Measurements from ENCODE around the gene COL13A1.

The COL13A1 gene

GRCh38 chr10:69955897-69956740, 154.4 kb downstream of the COL13A1 start:
- no peak for DNase-seq

- DNase-seq, result no peak
These were observed 155.1 kb downstream of the COL13A1 start for GRCh38 chr10:69956741-69957230.

- DNase-seq, result no peak
These were observed 155.7 kb downstream of the COL13A1 start for GRCh38 chr10:69957241-69957885.

GRCh38 chr10:69957886-69958555, 156.3 kb downstream of the COL13A1 start:
- no peak for DNase-seq

DNA sequence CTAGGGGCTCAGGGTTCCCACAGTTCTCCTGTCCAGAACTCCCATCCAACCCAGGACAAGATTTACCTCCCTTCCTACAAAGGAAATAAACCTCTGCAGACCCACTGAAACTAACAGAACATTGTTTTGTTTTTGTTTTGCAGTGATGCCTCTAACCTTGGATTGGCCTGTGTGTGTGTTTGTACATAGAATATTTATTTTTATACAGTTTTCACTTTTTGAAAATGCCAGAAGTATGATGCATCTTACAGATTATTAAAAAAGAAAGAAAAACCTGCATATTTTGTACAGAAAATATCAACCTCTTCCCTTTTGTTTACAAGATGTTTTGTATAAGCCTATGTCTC, 156.8 kb downstream of the COL13A1 start:
- DNase-seq, result no peak

DNA sequence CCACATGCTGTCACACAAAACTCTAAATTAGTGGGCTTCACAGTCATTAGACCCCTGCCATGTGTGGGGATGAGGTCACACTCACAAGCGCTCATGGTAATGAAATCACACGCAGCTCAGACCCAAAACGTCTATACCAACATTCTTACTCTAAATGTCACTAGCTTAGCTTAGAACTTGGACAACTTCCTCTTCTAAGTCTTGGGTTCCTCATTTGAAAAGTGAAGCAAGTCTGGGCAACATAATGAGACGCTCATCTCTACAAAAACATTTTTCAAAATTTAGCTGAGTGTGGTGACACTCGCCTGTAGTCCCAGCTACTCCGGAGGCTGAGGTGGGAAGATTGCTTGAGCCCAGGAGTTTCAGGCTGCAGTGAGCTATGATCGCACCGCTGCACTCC, 158.2 kb downstream of the COL13A1 start:
- DNase-seq, result no peak

GRCh38 chr10:69960606-69960987, 158.9 kb downstream of the COL13A1 start:
- no peak for DNase-seq

- DNase-seq, result no peak
These were observed 159.5 kb downstream of the COL13A1 start for GRCh38 chr10:69960988-69961880.

DNA sequence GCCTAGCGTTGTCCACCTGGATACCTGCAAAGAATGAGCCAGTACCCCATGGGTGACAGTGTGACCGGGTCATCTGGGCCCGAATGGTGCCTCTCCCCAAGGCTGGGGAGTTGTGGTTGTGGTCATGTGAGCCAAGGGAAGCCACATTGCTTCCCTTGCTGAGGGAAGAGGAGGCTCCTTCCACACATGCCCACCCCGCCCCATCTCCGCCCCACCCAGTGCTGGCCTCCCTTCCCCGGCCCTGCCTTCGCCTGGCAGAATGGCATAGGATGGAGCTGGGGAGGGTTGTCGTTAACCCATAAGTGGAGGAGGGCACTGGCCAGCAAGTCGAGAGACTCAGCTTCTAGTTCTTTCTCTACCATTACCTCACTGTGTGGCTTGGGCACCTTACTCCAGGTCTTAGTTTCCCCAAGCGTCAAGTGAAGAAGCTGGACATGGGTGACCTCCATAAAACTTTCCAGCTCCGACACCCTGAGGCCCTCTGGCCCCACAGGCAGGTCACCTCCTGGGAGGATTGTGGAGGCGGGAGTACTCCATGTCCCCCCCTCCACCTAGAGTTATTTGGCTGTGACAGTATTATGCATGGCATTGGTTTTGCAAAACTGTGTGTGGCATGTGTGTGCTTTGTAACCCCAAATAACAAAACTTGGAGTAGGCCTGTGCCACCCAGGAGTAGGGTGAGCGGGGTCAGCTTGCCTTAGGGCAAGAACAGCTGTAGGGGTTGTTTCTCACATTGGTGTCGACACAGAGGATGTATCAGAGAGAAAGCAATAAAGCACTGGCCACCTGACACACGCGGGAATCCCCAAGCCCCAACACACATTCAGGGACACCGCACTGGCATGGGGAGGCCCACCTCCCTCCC, 160.4 kb downstream of the COL13A1 start:
- DNase-seq, result no peak

DNA sequence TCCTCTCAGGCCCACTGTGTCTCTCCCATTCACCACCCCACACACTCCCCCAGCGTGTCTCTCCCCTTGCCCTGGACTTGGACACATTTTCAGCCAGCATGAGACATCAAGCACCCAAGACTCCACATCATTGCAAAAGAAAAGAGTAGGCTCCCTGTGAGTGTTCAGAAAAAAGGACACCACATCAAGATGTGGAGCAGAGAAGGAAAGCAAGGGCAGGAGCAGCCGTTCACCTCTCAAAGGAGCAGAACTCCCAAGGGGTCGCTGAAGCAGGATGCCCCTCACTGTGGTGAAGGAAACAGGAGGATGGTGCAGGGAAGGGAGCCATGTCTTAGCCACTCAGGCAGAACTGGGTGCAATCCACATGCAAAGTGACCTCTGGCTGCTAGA, 161.0 kb downstream of the COL13A1 start:
- DNase-seq, result no peak

DNA sequence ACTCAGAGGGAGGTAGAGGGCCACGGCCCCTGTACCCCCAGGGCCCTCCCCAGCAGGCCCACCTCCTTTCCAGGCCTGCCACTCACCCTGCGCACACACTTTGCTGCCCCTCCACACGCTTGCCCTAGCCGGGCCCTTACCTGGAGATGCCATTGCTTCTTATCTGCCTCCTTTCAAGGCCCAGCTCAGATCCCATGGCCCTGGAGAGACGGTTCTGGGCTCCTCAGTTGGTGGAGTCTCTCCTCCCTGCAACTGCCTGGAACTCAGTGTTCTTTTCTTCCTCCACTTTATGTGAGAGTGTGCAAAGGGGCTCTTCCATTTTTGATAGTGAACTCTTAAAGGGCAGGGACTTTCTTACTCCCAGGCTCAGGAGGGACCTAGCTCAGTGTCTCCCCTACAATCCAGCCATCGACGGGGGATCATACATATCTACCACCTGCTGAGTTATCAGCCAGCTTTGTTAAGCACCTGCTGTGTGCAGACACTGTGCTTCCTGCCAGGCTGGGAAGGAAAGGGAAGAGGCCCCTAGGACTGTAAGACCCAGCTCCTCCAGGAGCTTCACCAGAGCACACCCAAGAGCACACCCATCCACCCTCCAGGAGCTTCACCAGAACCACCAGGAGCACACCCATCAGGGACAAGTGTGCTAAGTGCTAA, 161.6 kb downstream of the COL13A1 start:
- no peak for DNase-seq

GRCh38 chr10:69963835-69964710, 162.4 kb downstream of the COL13A1 start:
- DNase-seq, result no peak

DNA sequence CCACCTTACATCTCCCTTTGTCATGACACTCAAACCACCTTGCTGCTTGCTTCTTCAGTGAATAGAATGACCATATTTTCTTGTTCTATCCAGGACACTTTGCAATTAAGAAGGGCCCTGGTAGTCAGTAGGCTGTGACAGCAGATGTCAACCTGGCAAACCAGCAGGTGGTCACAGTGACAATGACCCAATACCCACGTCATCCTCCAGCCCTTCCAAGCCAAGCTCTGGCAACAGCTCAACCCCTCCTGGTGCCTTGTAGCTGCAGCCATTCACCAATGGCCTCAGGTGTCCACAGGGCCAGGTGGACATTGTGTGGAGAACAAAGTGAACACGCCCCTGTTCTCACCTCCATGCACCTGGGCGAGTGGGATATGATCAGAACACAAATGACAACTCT, 163.4 kb downstream of the COL13A1 start:
- DNase-seq, result no peak

- DNase-seq, result no peak
These were observed 164.4 kb downstream of the COL13A1 start for GRCh38 chr10:69965919-69966662.

GRCh38 chr10:69968830-69969229, 167.1 kb downstream of the COL13A1 start:
- no peak for DNase-seq

- DNase-seq, result no peak
These were observed 168.3 kb downstream of the COL13A1 start for GRCh38 chr10:69969977-69970376.

GRCh38 chr10:69972981-69973397, 171.3 kb downstream of the COL13A1 start:
- DNase-seq, result no peak

- DNase-seq, result no peak
These were observed 172.0 kb downstream of the COL13A1 start for GRCh38 chr10:69973678-69974077.

GRCh38 chr10:69974551-69975155, 172.9 kb downstream of the COL13A1 start:
- DNase-seq, result no peak

Data from midbrain (tissue), 1 donor.